ENCODE data around the gene GAPDHS.

- TF ChIP-seq, protein P1, sequence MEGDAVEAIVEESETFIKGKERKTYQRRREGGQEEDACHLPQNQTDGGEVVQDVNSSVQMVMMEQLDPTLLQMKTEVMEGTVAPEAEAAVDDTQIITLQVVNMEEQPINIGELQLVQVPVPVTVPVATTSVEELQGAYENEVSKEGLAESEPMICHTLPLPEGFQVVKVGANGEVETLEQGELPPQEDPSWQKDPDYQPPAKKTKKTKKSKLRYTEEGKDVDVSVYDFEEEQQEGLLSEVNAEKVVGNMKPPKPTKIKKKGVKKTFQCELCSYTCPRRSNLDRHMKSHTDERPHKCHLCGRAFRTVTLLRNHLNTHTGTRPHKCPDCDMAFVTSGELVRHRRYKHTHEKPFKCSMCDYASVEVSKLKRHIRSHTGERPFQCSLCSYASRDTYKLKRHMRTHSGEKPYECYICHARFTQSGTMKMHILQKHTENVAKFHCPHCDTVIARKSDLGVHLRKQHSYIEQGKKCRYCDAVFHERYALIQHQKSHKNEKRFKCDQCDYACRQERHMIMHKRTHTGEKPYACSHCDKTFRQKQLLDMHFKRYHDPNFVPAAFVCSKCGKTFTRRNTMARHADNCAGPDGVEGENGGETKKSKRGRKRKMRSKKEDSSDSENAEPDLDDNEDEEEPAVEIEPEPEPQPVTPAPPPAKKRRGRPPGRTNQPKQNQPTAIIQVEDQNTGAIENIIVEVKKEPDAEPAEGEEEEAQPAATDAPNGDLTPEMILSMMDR (IDR thresholded peaks at IDR 0.05): no peak
- TF ChIP-seq SIN3A (IDR thresholded peaks at IDR 0.05; ENCODE audit: borderline replicate concordance, insufficient read depth, low read depth, low read length) (no peak), POLR2AphosphoS5 (IDR thresholded peaks at IDR 0.05; ENCODE audit: low read depth, low read length) (no peak), TCF7L2 (IDR thresholded peaks at IDR 0.05; ENCODE audit: low read depth, low read length) (no peak)
- TF ChIP-seq, protein P2, sequence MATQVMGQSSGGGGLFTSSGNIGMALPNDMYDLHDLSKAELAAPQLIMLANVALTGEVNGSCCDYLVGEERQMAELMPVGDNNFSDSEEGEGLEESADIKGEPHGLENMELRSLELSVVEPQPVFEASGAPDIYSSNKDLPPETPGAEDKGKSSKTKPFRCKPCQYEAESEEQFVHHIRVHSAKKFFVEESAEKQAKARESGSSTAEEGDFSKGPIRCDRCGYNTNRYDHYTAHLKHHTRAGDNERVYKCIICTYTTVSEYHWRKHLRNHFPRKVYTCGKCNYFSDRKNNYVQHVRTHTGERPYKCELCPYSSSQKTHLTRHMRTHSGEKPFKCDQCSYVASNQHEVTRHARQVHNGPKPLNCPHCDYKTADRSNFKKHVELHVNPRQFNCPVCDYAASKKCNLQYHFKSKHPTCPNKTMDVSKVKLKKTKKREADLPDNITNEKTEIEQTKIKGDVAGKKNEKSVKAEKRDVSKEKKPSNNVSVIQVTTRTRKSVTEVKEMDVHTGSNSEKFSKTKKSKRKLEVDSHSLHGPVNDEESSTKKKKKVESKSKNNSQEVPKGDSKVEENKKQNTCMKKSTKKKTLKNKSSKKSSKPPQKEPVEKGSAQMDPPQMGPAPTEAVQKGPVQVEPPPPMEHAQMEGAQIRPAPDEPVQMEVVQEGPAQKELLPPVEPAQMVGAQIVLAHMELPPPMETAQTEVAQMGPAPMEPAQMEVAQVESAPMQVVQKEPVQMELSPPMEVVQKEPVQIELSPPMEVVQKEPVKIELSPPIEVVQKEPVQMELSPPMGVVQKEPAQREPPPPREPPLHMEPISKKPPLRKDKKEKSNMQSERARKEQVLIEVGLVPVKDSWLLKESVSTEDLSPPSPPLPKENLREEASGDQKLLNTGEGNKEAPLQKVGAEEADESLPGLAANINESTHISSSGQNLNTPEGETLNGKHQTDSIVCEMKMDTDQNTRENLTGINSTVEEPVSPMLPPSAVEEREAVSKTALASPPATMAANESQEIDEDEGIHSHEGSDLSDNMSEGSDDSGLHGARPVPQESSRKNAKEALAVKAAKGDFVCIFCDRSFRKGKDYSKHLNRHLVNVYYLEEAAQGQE (IDR thresholded peaks at IDR 0.05; ENCODE audit: insufficient read depth in 1 of 2, low read depth in 2 of 2, low read length in 1 of 2): no peak
These were observed 26.5 kb downstream of the GAPDHS start for GRCh38 chr19:35559781-35560180.

Data from Panc1 (cell line).